LNCaP clone FGC (cell line): ENCODE measurements around the gene RBM19.
"Not testable (repeated sequence)": the region's sequence is repeated elsewhere in the genome, so short reads cannot be mapped to it uniquely, and the experiment has no call there.

ENCODE experiments used
- DNase-seq: peaks from one replicate; pipeline ENCODE4 v3.0.0-alpha.2; 2011; ENCODE audit warnings: low read depth
- H3K4me3 ChIP-seq: 2 replicates; pipeline ENCODE4 v1.5.1; 2011; ENCODE audit warnings: mild to moderate bottlenecking, low read depth, low read length, control low read depth
- CTCF ChIP-seq: IDR thresholded peaks from 2 replicates; pipeline ENCODE4 v1.5.1; 2012; ENCODE audit warnings: mild to moderate bottlenecking; ENCODE audit not compliant: control insufficient read depth, insufficient read depth; ENCODE audit errors: extremely low read depth

Gene RBM19

GRCh38 chr12:113903381-113903863 is 62.7 kb downstream of the RBM19 start:
- no peak overlapping the region for H3K4me3 ChIP-seq
- TF ChIP-seq CTCF: no peak
- DNase-seq: no peak

- DNase-seq, H3K4me3 ChIP-seq: not testable (repeated sequence)
These were observed 64.8 kb downstream of the RBM19 start for GRCh38 chr12:113901319-113901718.

GRCh38 chr12:113900716-113901115 is 65.4 kb downstream of the RBM19 start:
- DNase-seq: peak; percentile 11
- no peak for TF ChIP-seq CTCF
- H3K4me3 ChIP-seq: no peak overlapping the region

GRCh38 chr12:113899561-113900471 is 66.3 kb downstream of the RBM19 start:
- DNase-seq: no peak
- no peak for TF ChIP-seq CTCF
- H3K4me3 ChIP-seq: no peak overlapping the region

GRCh38 chr12:113899042-113899560 is 67.0 kb downstream of the RBM19 start:
- no peak overlapping the region for H3K4me3 ChIP-seq
- no peak for DNase-seq
- TF ChIP-seq CTCF: no peak

- DNase-seq: no peak
- no peak overlapping the region for H3K4me3 ChIP-seq
- no peak for TF ChIP-seq CTCF
These were observed 67.7 kb downstream of the RBM19 start for GRCh38 chr12:113898466-113898865.

- H3K4me3 ChIP-seq: no peak overlapping the region
- TF ChIP-seq CTCF: no peak
- DNase-seq: no peak
These were observed 68.7 kb downstream of the RBM19 start for GRCh38 chr12:113897406-113897805.
